Cardiac fibroblast (primary cell): ENCODE results near the gene MAGI2.
"Not testable (repeated sequence)": the region's sequence is repeated elsewhere in the genome, so short reads cannot be mapped to it uniquely, and the experiment has no call there.

Source experiments
- DNase-seq, 2 donors: peaks; one replicate each; pipeline versions ENCODE4 v3.0.0 to v3.0.0-alpha.2; 2010; ENCODE audit warnings: low read depth in 2 of 2
- H3K4me3 ChIP-seq, 2 donors: replicated peaks in 1 of 2; 1 replicate in 1 of 2; 2 replicates in 1 of 2; pipeline ENCODE4 v1.5.1; 2011; ENCODE audit warnings: low read depth in 2 of 2, low read length in 2 of 2, mild to moderate bottlenecking in 2 of 2, moderate library complexity in 1 of 2
- TF ChIP-seq, protein P1 (sequence below): IDR thresholded peaks from one replicate; pipeline ENCODE4 v1.5.1; 2011; ENCODE audit warnings: low read depth, mild to moderate bottlenecking, low read length, inconsistent platforms

MAGI2 gene

DNA sequence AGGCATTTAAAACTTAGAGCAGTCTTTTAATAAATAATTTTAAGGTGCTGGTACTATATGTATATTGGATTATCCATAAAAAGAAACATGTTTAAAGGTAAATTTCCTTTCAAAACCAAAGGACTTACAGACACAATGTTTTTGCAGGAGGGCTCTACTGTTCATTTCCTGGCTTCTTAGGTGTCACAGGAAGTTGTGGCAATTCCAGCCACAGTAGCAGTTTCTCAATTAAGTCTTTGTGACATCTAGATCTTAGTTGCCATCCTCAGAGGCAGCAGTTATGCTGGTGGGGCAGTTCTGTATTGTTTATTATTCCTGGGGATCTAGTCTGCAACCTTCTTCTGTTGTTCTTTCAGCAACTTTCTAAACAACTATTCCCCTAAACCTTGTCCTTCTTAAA lies 460.1 kb downstream of the MAGI2 start:
- no peak overlapping the region for H3K4me3 ChIP-seq
- DNase-seq = no peak
- TF ChIP-seq, protein P1, sequence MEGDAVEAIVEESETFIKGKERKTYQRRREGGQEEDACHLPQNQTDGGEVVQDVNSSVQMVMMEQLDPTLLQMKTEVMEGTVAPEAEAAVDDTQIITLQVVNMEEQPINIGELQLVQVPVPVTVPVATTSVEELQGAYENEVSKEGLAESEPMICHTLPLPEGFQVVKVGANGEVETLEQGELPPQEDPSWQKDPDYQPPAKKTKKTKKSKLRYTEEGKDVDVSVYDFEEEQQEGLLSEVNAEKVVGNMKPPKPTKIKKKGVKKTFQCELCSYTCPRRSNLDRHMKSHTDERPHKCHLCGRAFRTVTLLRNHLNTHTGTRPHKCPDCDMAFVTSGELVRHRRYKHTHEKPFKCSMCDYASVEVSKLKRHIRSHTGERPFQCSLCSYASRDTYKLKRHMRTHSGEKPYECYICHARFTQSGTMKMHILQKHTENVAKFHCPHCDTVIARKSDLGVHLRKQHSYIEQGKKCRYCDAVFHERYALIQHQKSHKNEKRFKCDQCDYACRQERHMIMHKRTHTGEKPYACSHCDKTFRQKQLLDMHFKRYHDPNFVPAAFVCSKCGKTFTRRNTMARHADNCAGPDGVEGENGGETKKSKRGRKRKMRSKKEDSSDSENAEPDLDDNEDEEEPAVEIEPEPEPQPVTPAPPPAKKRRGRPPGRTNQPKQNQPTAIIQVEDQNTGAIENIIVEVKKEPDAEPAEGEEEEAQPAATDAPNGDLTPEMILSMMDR = no peak

DNA sequence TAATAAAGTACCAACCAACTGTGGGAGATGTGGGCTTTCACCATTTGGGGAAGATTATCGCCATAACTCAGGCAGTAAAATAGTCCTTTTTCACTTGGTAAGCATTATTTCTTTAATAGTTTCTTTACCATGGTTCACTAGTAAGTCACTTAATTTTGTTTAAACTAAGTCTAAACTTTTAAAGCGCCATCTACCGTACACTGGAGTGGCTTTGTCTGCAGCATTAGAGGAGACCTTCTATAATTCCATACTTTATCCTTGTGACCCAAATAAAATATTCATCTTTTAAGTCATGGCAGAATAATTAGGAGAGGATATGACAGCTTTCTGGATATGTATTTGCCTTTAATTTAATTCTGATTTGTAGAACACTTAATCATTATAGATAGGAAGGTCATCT lies 468.0 kb downstream of the MAGI2 start:
- TF ChIP-seq, protein P1 = no peak
- no peak for DNase-seq
- no peak overlapping the region for H3K4me3 ChIP-seq

DNA sequence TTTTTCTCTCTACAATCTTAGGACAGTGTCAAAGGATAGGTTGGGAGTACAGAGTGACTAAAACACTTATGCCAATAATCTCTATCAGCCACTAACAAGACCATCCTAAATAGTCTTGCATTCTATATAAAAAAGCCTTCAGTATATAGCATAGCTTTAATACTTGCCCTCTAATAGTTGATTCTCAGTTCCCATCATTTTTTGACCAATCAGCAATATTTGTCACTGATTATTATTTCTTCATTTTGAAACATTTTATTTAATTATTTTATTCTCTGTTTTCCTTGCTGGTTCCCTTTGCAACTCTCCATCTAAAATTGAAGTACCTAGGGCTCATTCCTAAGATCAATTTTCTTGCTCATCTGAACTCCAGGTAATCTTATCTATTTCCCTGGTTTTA lies 470.0 kb downstream of the MAGI2 start:
- TF ChIP-seq, protein P1 = no peak
- DNase-seq = no peak
- H3K4me3 ChIP-seq = no peak overlapping the region

DNA sequence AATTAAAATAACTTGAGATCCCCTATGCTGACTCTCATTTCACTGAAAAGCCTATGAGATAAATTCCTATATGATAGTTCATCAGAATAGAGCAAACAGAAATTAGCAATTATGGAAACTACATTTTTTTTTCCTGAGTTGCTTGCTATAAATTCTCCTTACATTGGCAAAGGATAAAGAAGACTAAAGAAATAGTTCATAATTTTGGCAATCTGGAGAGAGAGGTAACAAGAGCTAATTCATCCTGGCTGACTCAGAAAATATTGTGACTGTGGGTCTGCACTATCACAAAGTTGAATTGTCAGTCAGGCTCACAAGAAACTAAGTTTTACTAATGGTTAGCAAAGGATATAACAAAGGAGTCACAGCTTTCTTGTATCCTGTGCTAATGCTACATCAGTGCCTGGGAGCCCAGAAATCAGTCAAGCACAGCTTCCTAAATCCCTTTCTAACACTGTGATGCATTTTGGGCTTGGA lies 483.0 kb downstream of the MAGI2 start:
- peak in 1 of 2 donors; percentile 10 for DNase-seq
- TF ChIP-seq, protein P1 = no peak
- H3K4me3 ChIP-seq = no peak overlapping the region

DNA sequence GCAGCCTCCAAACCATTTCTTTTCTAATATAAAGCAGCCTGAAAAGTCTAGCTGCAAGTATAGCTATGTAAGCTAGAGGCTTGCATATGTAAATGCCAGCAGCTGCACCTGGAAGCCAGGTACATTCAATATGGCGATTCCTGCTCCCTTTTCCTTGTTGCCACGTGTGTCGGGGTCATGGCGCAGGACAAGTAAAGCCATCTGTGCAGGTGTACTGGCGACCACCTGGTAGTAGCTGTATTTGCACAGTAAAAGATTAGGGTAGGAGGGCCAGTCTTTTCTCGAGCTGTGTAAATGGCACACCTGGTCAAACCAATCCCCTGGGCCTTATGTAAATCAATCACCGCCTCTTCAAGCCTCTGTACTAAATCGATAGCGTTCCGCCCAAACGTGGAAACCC lies 484.5 kb downstream of the MAGI2 start:
- no peak for DNase-seq
- H3K4me3 ChIP-seq = no peak overlapping the region
- TF ChIP-seq, protein P1 = no peak

DNA sequence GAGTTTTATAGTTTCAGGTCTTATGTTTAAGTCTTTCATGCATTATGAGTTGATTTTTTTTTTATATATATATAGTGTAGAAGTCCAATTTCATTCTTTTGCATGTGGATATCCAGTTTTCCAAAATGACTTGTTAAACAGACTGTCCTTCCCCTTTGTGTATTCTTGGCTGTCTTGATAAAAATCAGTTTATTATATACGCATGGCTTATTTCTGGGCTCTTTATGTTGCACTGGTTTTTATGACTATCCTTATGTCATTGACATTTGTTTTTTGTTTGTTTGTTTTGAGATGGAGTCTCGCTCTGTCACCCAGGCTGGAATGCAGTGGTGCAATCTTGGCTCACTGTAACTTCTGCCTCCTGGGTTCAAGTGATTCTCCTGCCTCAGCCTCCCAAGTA lies 485.9 kb downstream of the MAGI2 start:
- DNase-seq, H3K4me3 ChIP-seq: not testable (repeated sequence)

DNA sequence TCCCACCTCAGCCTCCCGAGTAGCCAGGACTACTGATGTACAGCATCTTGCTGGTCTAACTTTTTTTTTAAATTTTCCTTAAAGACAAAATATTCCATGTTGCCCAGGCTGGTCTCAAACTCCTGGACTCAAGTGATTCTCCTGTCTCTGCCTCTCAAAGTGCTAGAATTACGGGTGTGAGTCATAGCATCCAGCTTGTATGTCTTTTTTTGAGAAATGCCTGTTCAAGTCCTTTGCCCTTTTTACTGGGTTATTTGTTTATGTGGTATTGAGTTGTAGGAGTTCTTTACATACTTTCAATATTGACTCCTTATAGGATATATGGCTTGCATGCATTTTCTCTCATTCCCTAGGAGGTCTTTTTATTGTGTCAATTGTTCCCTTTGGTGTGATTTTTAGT lies 486.4 kb downstream of the MAGI2 start:
- TF ChIP-seq, protein P1 = no peak
- H3K4me3 ChIP-seq = no peak overlapping the region
- DNase-seq = peak in 1 of 2 donors; percentile 5
